CD14-positive monocyte (primary cell): ENCODE measurements around the gene TMEM40. TPM values are rescaled to one million over a fixed set of nuclear protein-coding genes. Genes with fewer than 3 reads are reported as not detected.

Experiments
- DNase-seq, 3 donors: peaks; one replicate each; pipeline ENCODE4 v3.0.0-alpha.2; 2011 to 2022
- H2AFZ ChIP-seq: 2 replicates; pipeline ENCODE4 v1.6.0; 2012; ENCODE audit warnings: mild to moderate bottlenecking, low read depth, low read length, inconsistent platforms; ENCODE audit not compliant: insufficient read depth, poor library complexity, severe bottlenecking
- H3K27ac ChIP-seq, 2 donors: 1 replicate in 1 of 2; 2 replicates in 1 of 2; pipeline ENCODE4 v1.5.1; 2012 to 2013; ENCODE audit warnings: low read length in 2 of 2, control low read depth in 1 of 2, inconsistent platforms in 1 of 2, low read depth in 1 of 2, mild to moderate bottlenecking in 1 of 2
- H3K27me3 ChIP-seq, 2 donors: one replicate each; pipeline versions ENCODE4 v1.6.0 to v1.6.1; 2011 to 2013; ENCODE audit warnings: low read length in 2 of 2; ENCODE audit not compliant: control insufficient read depth in 2 of 2, insufficient read depth in 2 of 2
- H3K36me3 ChIP-seq, 2 donors: replicated peaks in 1 of 2; 1 replicate in 1 of 2; 2 replicates in 1 of 2; pipeline versions ENCODE4 v1.5.1 to v1.6.1; 2012 to 2013; ENCODE audit warnings: low read length in 2 of 2, control low read depth in 1 of 2, inconsistent platforms in 1 of 2, mild to moderate bottlenecking in 1 of 2; ENCODE audit not compliant: insufficient read depth in 2 of 2, control insufficient read depth in 1 of 2
- H3K4me1 ChIP-seq, 2 donors: 1 replicate in 1 of 2; 2 replicates in 1 of 2; pipeline versions ENCODE4 v1.5.1 to v1.6.1; 2012 to 2013; ENCODE audit warnings: low read length in 2 of 2, control low read depth in 1 of 2, inconsistent platforms in 1 of 2, mild to moderate bottlenecking in 1 of 2, moderate library complexity in 1 of 2; ENCODE audit not compliant: insufficient read depth in 2 of 2, control insufficient read depth in 1 of 2
- H3K4me2 ChIP-seq: replicated peaks from 2 replicates; pipeline ENCODE3; 2012; ENCODE audit warnings: low read length, moderate library complexity, mild to moderate bottlenecking; ENCODE audit not compliant: poor library complexity, severe bottlenecking; ENCODE audit errors: extremely low read depth
- H3K4me3 ChIP-seq, 3 experiments: fragments of 200-600 bp in 1 of 3; sonication (generic) in 1 of 3; replicated peaks in 1 of 3; 1 replicate in 2 of 3; 2 replicates in 1 of 3; pipeline ENCODE4 v1.5.1; 2011 to 2013; ENCODE audit warnings: low read length in 3 of 3, mild to moderate bottlenecking in 3 of 3, control low read depth in 2 of 3, low read depth in 2 of 3, inconsistent platforms in 1 of 3, moderate library complexity in 1 of 3
- H3K79me2 ChIP-seq: 2 replicates; pipeline ENCODE4 v1.6.0; 2012; ENCODE audit warnings: mild to moderate bottlenecking, control low read depth, inconsistent platforms, low read length, moderate library complexity; ENCODE audit not compliant: insufficient read depth
- H3K9ac ChIP-seq: 2 replicates; pipeline ENCODE4 v1.6.0; 2017; ENCODE audit warnings: low read length, mild to moderate bottlenecking; ENCODE audit not compliant: insufficient read depth, poor library complexity, severe bottlenecking
- H3K9me3 ChIP-seq, 2 donors: replicated peaks in 1 of 2; 1 replicate in 1 of 2; 2 replicates in 1 of 2; pipeline versions ENCODE4 v1.5.1 to v1.6.1; 2012 to 2013; ENCODE audit warnings: low read length in 2 of 2, control low read depth in 1 of 2; ENCODE audit not compliant: control insufficient read depth in 1 of 2, insufficient read depth in 1 of 2
- H4K20me1 ChIP-seq: 2 replicates; pipeline ENCODE4 v1.6.0; 2012; ENCODE audit warnings: mild to moderate bottlenecking, low read length, control low read depth, moderate library complexity; ENCODE audit not compliant: insufficient read depth
- H3K27ac Mint-ChIP-seq, 7 donors: one replicate each; pipeline ENCODE4 v1.8.0; 2020; ENCODE audit warnings: mild to moderate bottlenecking in 7 of 7, mixed read lengths in 7 of 7, moderate library complexity in 6 of 7, inconsistent platforms in 2 of 7
- H3K27me3 Mint-ChIP-seq, 3 donors: one replicate each; pipeline ENCODE4 v1.8.0; 2021 to 2022; ENCODE audit warnings: low read depth in 3 of 3, mild to moderate bottlenecking in 3 of 3, mixed read lengths in 3 of 3, moderate library complexity in 3 of 3, inconsistent platforms in 1 of 3
- H3K36me3 Mint-ChIP-seq, 2 donors: one replicate each; pipeline ENCODE4 v1.8.0; 2020; ENCODE audit warnings: mixed read lengths in 2 of 2, inconsistent platforms in 1 of 2, mild to moderate bottlenecking in 1 of 2
- H3K4me1 Mint-ChIP-seq: one replicate; pipeline ENCODE4 v1.8.0; 2020; ENCODE audit warnings: mild to moderate bottlenecking, mixed read lengths
- H3K4me3 Mint-ChIP-seq, 2 donors: one replicate each; pipeline ENCODE4 v1.8.0; 2020; ENCODE audit warnings: mild to moderate bottlenecking in 2 of 2, mixed read lengths in 2 of 2, moderate library complexity in 1 of 2
- H3K9me3 Mint-ChIP-seq, 7 donors: one replicate each; pipeline ENCODE4 v1.8.0; 2020 to 2022; ENCODE audit warnings: mixed read lengths in 7 of 7, mild to moderate bottlenecking in 6 of 7, moderate library complexity in 6 of 7, inconsistent platforms in 2 of 7
- CTCF ChIP-seq: fragments of 200-600 bp; IDR thresholded peaks from one replicate; pipeline ENCODE4 v1.8.0; 2022; ENCODE audit warnings: antibody characterized with exemption, mild to moderate bottlenecking
- WGBS: methylation state at CpG from one replicate; pipeline ENCODE4 v1.1.5; 2013; ENCODE audit warnings: missing lambda C conversion rate; ENCODE audit not compliant: insufficient coverage; 5-methylcytosine and 5-hydroxymethylcytosine counted together
- intact Hi-C, 2 donors: fragments of 100-400 bp; cut with micrococcal nuclease; formaldehyde crosslinking; loops; one replicate each; pipeline versions ENCODE4 v1.15.0 to v1.15.1; 2023
- polyA plus RNA-seq, 3 donors: library from polyadenylated mRNA; depleted of rRNA in 1 of 3; unstranded in 2 of 3; stranded (reverse) in 1 of 3; fragments of 300-500 nt in 2 of 3; fragments of >200 nt in 1 of 3; fragmentation: Illumina TruSeq in 2 of 3; gene quantifications; 1 replicate in 2 of 3; 2 replicates in 1 of 3; pipeline ENCODE4 v1.2.3, GENCODE V29; 2012 to 2021

The TMEM40 gene
- polyA plus RNA-seq, 3 donors = 0.92 TPM; not detected in 2

GRCh38 chr3:12709334-12709733, 49.7 kb downstream of the TMEM40 start:
- H3K27me3 ChIP-seq = no peaks in the 10 kb centered on the region
- intact Hi-C loops = loop anchor here in 1 of 2 donors (5.0 kb wide), 1 partner anchor 62 kb away; no protein-coding TSS in a partner anchor
- Mint-ChIP-seq H3K36me3 (no peaks in the 10 kb centered on the region), H3K4me3 (no peak overlapping the region), H3K27ac (no peak overlapping the region), H3K4me1 (peaks cover 23% of the 10 kb centered on the region), H3K27me3 (peaks cover 6 to 15% (median 8%) of the 10 kb centered on the region in 3 donors), H3K9me3 (peaks cover 0 to 3% (median 0%) of the 10 kb centered on the region in 7 donors)
- no peaks in the 10 kb centered on the region for H3K36me3 ChIP-seq
- DNase-seq = no peak
- H3K9ac ChIP-seq = no peak overlapping the region
- H2AFZ ChIP-seq = no peak overlapping the region
- H3K79me2 ChIP-seq = no peaks in the 10 kb centered on the region
- no peaks in the 10 kb centered on the region for H3K9me3 ChIP-seq
- H3K4me1 ChIP-seq = peaks cover 10 to 12% of the 10 kb centered on the region in 2 donors
- H3K4me2 ChIP-seq = no peak overlapping the region
- H3K4me3 ChIP-seq = no peak overlapping the region
- no peak for TF ChIP-seq CTCF
- WGBS = 33% methylated on average over 3 of the region's 3 CpGs
- H4K20me1 ChIP-seq = no peaks in the 10 kb centered on the region
- H3K27ac ChIP-seq = no peak overlapping the region

DNA sequence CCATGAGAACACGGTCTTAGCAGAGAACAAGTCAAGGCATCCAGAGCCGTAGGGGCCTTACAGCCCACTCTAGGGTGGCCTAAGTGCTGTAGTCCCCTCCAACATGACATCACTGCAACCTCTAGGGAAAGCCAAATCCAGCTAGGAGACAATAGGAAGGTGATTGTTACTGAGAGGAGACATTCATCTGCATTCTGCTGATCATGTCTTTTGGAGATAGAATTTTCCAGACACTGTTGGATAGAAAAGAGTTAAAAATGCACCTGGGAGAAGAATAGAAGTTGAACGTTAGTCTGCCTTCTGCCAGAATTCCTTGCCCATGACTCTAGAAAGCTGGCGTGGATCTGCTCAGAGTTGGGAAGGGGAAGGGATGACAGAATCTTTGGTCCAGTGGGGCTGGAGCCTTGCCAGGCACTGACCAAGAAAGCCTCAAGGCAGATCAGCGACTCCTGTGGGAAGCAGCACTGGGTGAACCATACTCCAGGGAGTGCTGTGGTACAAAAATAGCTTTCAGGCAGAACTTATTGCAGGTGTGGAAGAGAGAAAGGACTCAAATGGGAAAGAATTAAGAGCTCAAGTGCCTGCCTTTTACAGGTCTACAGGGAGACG, 50.4 kb downstream of the TMEM40 start:
- H3K36me3 ChIP-seq = no peaks in the 10 kb centered on the region
- no peak overlapping the region for H3K4me2 ChIP-seq
- H3K4me1 ChIP-seq = peaks cover 10 to 12% of the 10 kb centered on the region in 2 donors
- H3K9me3 Mint-ChIP-seq = peaks cover 0 to 3% (median 0%) of the 10 kb centered on the region in 7 donors
- WGBS = 81% methylated on average over 5 of the region's 6 CpGs
- no peaks in the 10 kb centered on the region for H3K27me3 ChIP-seq
- intact Hi-C loops = loop anchor here in 1 of 2 donors (5.0 kb wide), 1 partner anchor 61 kb away; no protein-coding TSS in a partner anchor
- no peak for DNase-seq
- H3K79me2 ChIP-seq = no peaks in the 10 kb centered on the region
- H2AFZ ChIP-seq = no peak overlapping the region
- no peaks in the 10 kb centered on the region for H4K20me1 ChIP-seq
- peaks cover 6 to 15% (median 8%) of the 10 kb centered on the region in 3 donors for H3K27me3 Mint-ChIP-seq
- peaks cover 28% of the 10 kb centered on the region for H3K4me1 Mint-ChIP-seq
- H3K36me3 Mint-ChIP-seq = no peaks in the 10 kb centered on the region
- no peaks in the 10 kb centered on the region for H3K9me3 ChIP-seq
- H3K27ac Mint-ChIP-seq = no peak overlapping the region
- TF ChIP-seq CTCF = no peak
- no peak overlapping the region for H3K27ac ChIP-seq
- H3K4me3 ChIP-seq = no peak overlapping the region
- no peak overlapping the region for H3K9ac ChIP-seq
- no peak overlapping the region for H3K4me3 Mint-ChIP-seq
